ENCODE measurements around the gene DAAM1. TPM values are rescaled to one million over a fixed set of nuclear protein-coding genes. Genes with fewer than 3 reads are reported as not detected.

DAAM1 gene
- polyA plus RNA-seq, 1 donor (not counting 4 experiments of a cell fraction or from before 2014, with no cell fraction given), result 44.6 TPM

- TF ChIP-seq CTCF (optimal IDR thresholded peaks at IDR 0.05 in 1 of 3, IDR thresholded peaks at IDR 0.05 in 1 of 3, conservative IDR thresholded peaks at IDR 0.05 in 1 of 3; ENCODE audit: extremely low read depth in 1 of 3, insufficient read depth in 2 of 3, low read length in 3 of 3), result peak in 2 of 3 experiments; percentile 16 to 22
- TF ChIP-seq EZH2 (IDR thresholded peaks at IDR 0.05; ENCODE audit: low read length), result no peak
- Histone ChIP-seq H3K4me2 (ENCODE audit: control insufficient read depth, extremely low read depth, insufficient read depth, low read depth, low read length) (peak overlapping the region; percentile 100), H3K27me3 (ENCODE audit: control insufficient read depth, extremely low read depth, insufficient read depth, low read length) (no peaks in the 10 kb centered on the region), H3K27ac (ENCODE audit: control insufficient read depth, insufficient read depth, low read length) (peak overlapping the region; percentile 93), H3K4me1 (ENCODE audit: control insufficient read depth, extremely low read depth, insufficient read depth, low read length) (peaks cover 40% of the 10 kb centered on the region), H3K9ac (ENCODE audit: control insufficient read depth, extremely low read depth, insufficient read depth, low read length) (peak overlapping the region; percentile 96), H4K20me1 (ENCODE audit: control insufficient read depth, extremely low read depth, insufficient read depth, low read length) (no peaks in the 10 kb centered on the region), H3K36me3 (ENCODE audit: control insufficient read depth in 2 of 2, extremely low read depth in 1 of 2, insufficient read depth in 2 of 2, low read length in 2 of 2) (no peaks in the 10 kb centered on the region), H3K4me3 (ENCODE audit: control insufficient read depth in 2 of 3, extremely low read depth in 1 of 3, insufficient read depth in 2 of 3, low read depth in 1 of 3, low read length in 3 of 3) (peak overlapping the region; percentile 88 to 97 (median 94)), H3K79me2 (ENCODE audit: control insufficient read depth, insufficient read depth, low read length) (peaks cover 53% of the 10 kb centered on the region), H2AFZ (ENCODE audit: control insufficient read depth, low read length) (peak overlapping the region; percentile 84), H3K9me1 (ENCODE audit: control insufficient read depth, extremely low read depth, insufficient read depth, low read length) (no peaks in the 10 kb centered on the region), H3K9me3 (ENCODE audit: control insufficient read depth, low read depth, low read length) (no peaks in the 10 kb centered on the region)
- FAIRE-seq (no peak), DNase-seq (ENCODE audit: low read depth, low spot score) (no peak)
- dilution Hi-C loops (cut with MboI; ENCODE audit: extremely low pct_ligation_motif_present, low sequenced_read_pairs), result no loop called here
These were observed 1.9 kb downstream of the DAAM1 start for GRCh38 chr14:59190372-59190771.

- peaks cover 72% of the 10 kb centered on the region for H3K79me2 ChIP-seq (ENCODE audit: control insufficient read depth, insufficient read depth, low read length)
These were observed 7.4 kb downstream of the DAAM1 start for GRCh38 chr14:59195912-59196311.

More at GRCh38 chr14:59195912-59196311, 7.4 kb downstream of the DAAM1 start:
- Histone ChIP-seq H3K4me3 (ENCODE audit: control insufficient read depth in 2 of 3, extremely low read depth in 1 of 3, insufficient read depth in 2 of 3, low read depth in 1 of 3, low read length in 3 of 3) (no peak overlapping the region), H3K9me3 (ENCODE audit: control insufficient read depth, low read depth, low read length) (no peaks in the 10 kb centered on the region), H3K27me3 (ENCODE audit: control insufficient read depth, extremely low read depth, insufficient read depth, low read length) (no peaks in the 10 kb centered on the region), H3K9ac (ENCODE audit: control insufficient read depth, extremely low read depth, insufficient read depth, low read length) (no peak overlapping the region), H3K27ac (ENCODE audit: control insufficient read depth, insufficient read depth, low read length) (no peak overlapping the region), H4K20me1 (ENCODE audit: control insufficient read depth, extremely low read depth, insufficient read depth, low read length) (no peaks in the 10 kb centered on the region), H3K4me1 (ENCODE audit: control insufficient read depth, extremely low read depth, insufficient read depth, low read length) (peaks cover 28% of the 10 kb centered on the region), H3K9me1 (ENCODE audit: control insufficient read depth, extremely low read depth, insufficient read depth, low read length) (no peaks in the 10 kb centered on the region), H3K36me3 (ENCODE audit: control insufficient read depth in 2 of 2, extremely low read depth in 1 of 2, insufficient read depth in 2 of 2, low read length in 2 of 2) (no peaks in the 10 kb centered on the region), H3K4me2 (ENCODE audit: control insufficient read depth, extremely low read depth, insufficient read depth, low read depth, low read length) (no peak overlapping the region), H2AFZ (ENCODE audit: control insufficient read depth, low read length) (no peak overlapping the region)
- TF ChIP-seq EZH2 (IDR thresholded peaks at IDR 0.05; ENCODE audit: low read length) (no peak), CTCF (optimal IDR thresholded peaks at IDR 0.05 in 1 of 3, IDR thresholded peaks at IDR 0.05 in 1 of 3, conservative IDR thresholded peaks at IDR 0.05 in 1 of 3; ENCODE audit: extremely low read depth in 1 of 3, insufficient read depth in 2 of 3, low read length in 3 of 3) (no peak)
- FAIRE-seq, result no peak
- DNase-seq (ENCODE audit: low read depth, low spot score), result no peak
- dilution Hi-C loops (cut with MboI; ENCODE audit: extremely low pct_ligation_motif_present, low sequenced_read_pairs), result no loop called here
